ENCODE data around the gene DDAH1.

DDAH1 gene

DNA sequence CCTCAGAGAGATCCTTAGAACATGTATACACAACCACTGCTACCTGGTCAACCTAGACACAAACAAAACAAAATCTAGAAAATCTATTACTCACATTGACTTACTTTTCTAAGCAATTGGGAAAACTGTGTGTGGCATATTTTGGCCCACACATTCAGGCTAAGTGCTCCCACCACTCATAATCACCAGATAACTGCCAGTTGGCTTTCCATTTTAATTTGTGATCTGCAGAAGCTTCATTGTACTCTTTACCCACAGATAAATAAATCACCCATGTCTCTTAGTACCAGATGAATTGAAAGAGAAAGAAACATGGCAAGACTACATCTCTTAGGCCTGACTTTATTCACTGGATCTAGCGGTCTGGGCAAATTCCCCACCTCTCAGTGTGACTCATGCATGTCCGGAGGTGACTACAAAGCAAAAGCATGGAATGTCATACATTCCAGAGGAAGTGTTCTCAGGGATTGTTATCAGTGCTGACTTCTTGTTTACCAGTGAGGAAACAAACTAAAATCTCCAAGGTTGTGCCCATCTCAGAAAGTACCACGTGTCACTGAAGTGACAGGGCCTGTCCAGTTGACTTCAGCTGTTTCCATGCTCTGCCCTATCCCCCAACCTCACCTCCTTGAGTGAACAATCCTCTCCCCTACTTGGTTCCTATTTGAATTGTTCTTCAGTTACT is 136.1 kb downstream of the DDAH1 start:
- TF ChIP-seq, protein P1, sequence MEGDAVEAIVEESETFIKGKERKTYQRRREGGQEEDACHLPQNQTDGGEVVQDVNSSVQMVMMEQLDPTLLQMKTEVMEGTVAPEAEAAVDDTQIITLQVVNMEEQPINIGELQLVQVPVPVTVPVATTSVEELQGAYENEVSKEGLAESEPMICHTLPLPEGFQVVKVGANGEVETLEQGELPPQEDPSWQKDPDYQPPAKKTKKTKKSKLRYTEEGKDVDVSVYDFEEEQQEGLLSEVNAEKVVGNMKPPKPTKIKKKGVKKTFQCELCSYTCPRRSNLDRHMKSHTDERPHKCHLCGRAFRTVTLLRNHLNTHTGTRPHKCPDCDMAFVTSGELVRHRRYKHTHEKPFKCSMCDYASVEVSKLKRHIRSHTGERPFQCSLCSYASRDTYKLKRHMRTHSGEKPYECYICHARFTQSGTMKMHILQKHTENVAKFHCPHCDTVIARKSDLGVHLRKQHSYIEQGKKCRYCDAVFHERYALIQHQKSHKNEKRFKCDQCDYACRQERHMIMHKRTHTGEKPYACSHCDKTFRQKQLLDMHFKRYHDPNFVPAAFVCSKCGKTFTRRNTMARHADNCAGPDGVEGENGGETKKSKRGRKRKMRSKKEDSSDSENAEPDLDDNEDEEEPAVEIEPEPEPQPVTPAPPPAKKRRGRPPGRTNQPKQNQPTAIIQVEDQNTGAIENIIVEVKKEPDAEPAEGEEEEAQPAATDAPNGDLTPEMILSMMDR (IDR thresholded peaks at IDR 0.05; ENCODE audit: unreplicated experiment in 3 of 3), result no peak
- peaks cover 9% of the 10 kb centered on the region for H3K36me3 Mint-ChIP-seq (ENCODE audit: low read depth)

GRCh38 chr1:85327759-85328158 is 137.2 kb downstream of the DDAH1 start:
- H3K9me3 Mint-ChIP-seq, result no peaks in the 10 kb centered on the region
- no peaks in the 10 kb centered on the region for H3K36me3 Mint-ChIP-seq (ENCODE audit: low read depth)
- no peak overlapping the region for H3K4me3 Mint-ChIP-seq
- no peaks in the 10 kb centered on the region for H3K27me3 Mint-ChIP-seq (ENCODE audit: low read depth)
- H3K27ac Mint-ChIP-seq, result no peak overlapping the region
- TF ChIP-seq, protein P1 (IDR thresholded peaks at IDR 0.05; ENCODE audit: unreplicated experiment in 3 of 3), result no peak
- peaks cover 23% of the 10 kb centered on the region for H3K4me1 Mint-ChIP-seq

More for the DNA sequence above, 136.1 kb downstream of the DDAH1 start:
- Mint-ChIP-seq H3K27me3 (ENCODE audit: low read depth) (no peaks in the 10 kb centered on the region), H3K4me1 (peaks cover 23% of the 10 kb centered on the region), H3K9me3 (peaks cover 9% of the 10 kb centered on the region), H3K27ac (peak overlapping the region; percentile 16 to 53 (median 31)), H3K4me3 (no peak overlapping the region)

GRCh38 chr1:85326851-85327250 is 138.1 kb downstream of the DDAH1 start:
- Mint-ChIP-seq H3K4me1 (peaks cover 23% of the 10 kb centered on the region), H3K4me3 (no peak overlapping the region), H3K9me3 (no peaks in the 10 kb centered on the region), H3K27me3 (ENCODE audit: low read depth) (no peaks in the 10 kb centered on the region), H3K27ac (no peak overlapping the region), H3K36me3 (ENCODE audit: low read depth) (no peaks in the 10 kb centered on the region)
- TF ChIP-seq, protein P1 (IDR thresholded peaks at IDR 0.05; ENCODE audit: unreplicated experiment in 3 of 3), result no peak

DNA sequence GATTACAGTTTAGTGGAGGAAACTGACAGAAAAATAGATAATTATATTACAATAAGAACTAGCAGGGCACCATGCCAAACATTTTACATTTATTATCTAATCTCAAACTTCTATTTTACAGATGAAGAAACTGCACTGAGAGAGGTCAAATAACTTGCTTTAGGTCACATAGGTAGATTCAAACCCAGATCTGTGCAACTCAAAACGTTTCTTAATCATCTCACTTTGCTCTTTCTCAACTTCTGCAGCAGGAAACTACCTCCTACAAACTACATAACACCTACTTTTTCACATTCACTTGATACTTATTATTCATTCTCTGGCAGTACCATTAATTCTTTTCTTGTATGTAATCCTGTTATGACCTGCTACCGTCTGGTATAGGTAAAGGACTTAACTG is 138.6 kb downstream of the DDAH1 start:
- Mint-ChIP-seq H3K27ac (peak overlapping the region in 1 of 3 experiments; percentile 2), H3K4me1 (peaks cover 23% of the 10 kb centered on the region), H3K27me3 (ENCODE audit: low read depth) (no peaks in the 10 kb centered on the region), H3K9me3 (no peaks in the 10 kb centered on the region), H3K4me3 (no peak overlapping the region), H3K36me3 (ENCODE audit: low read depth) (no peaks in the 10 kb centered on the region)
- TF ChIP-seq, protein P1 (IDR thresholded peaks at IDR 0.05; ENCODE audit: unreplicated experiment in 3 of 3), result no peak

GRCh38 chr1:85325920-85326319 is 139.0 kb downstream of the DDAH1 start:
- H3K27me3 Mint-ChIP-seq (ENCODE audit: low read depth), result no peaks in the 10 kb centered on the region
- peaks cover 21% of the 10 kb centered on the region for H3K4me1 Mint-ChIP-seq
- TF ChIP-seq, protein P1 (IDR thresholded peaks at IDR 0.05; ENCODE audit: unreplicated experiment in 3 of 3), result no peak
- peak overlapping the region; percentile 7 to 16 (median 13) for H3K27ac Mint-ChIP-seq
- H3K9me3 Mint-ChIP-seq, result no peaks in the 10 kb centered on the region
- H3K4me3 Mint-ChIP-seq, result no peak overlapping the region
- no peaks in the 10 kb centered on the region for H3K36me3 Mint-ChIP-seq (ENCODE audit: low read depth)

DNA sequence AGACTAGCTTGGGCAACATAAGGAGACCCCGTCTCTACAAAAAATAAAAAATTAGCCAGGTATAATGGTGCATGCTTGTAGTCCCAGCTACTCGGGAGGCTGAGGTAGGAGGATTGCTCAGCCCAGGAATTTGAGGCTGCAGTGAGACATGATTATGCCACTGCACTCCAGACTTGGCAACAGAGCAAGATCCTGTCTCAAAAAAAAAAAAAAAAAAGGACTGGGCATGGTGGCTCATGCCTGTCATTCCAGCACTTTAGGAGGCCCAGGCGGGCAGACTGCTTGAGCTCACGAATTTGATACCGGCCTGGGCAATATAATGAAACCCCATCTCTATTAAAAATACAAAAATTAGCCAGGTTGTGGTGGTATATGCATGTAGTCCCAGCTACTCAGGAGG is 141.2 kb downstream of the DDAH1 start:
- H3K4me3 Mint-ChIP-seq, result no peak overlapping the region
- peaks cover 4% of the 10 kb centered on the region for H3K4me1 Mint-ChIP-seq
- no peaks in the 10 kb centered on the region for H3K27me3 Mint-ChIP-seq (ENCODE audit: low read depth)
- H3K9me3 Mint-ChIP-seq, result no peaks in the 10 kb centered on the region
- no peak overlapping the region for H3K27ac Mint-ChIP-seq
- H3K36me3 Mint-ChIP-seq (ENCODE audit: low read depth), result no peaks in the 10 kb centered on the region
- TF ChIP-seq, protein P1 (IDR thresholded peaks at IDR 0.05; ENCODE audit: unreplicated experiment in 3 of 3), result no peak

Measured in nephron (organoid).